Stimulated activated CD4-positive, alpha-beta T cell treated with anti-CD3 and anti-CD28 coated beads, Interleukin-2, amount 100 ng/mL, for 4 hours (primary cell): ENCODE results near the gene HPS4.
A peak's percentile ranks its signal among the peaks of the same experiment; 100 is the strongest.
"Not testable (repeated sequence)": the region's sequence is repeated elsewhere in the genome, so short reads cannot be mapped to it uniquely, and the experiment has no call there.

Experiments used
- DNase-seq: peaks from one replicate; pipeline ENCODE4 v3.0.0-alpha.2; 2020; ENCODE audit warnings: low read depth

Gene HPS4

DNA sequence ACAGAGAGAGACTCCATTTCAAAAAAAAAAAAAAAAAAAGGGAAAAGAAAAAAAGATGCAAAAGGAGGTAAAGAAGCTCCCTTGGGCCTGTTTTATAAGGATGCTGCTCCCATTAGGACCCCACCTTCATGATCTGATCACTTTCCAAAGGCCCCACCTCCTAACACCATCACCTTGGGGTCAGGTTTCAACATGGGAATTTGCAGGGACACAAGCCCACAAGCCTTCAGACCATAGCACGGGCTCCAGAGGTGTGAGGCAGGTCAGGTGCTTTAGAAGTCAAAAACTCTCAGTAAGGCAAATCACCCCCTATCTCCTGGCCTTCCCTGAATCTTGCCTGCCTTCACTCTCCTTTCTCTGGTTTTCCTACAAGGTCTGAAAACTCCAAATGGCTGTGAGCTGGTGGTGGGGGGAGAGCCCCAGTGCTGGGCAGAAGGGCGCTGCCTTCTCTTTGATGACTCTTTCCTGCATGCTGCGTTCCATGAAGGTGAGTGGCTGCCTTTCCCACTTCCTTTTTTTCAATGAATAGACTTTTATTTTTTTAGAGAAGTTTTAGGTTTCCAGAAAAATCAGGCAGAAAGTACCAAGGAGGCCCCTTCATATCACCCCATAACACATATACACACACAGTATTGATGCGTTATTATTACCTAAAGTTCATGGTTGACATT, 41.4 kb downstream of the HPS4 start:
- DNase-seq = no peak

DNA sequence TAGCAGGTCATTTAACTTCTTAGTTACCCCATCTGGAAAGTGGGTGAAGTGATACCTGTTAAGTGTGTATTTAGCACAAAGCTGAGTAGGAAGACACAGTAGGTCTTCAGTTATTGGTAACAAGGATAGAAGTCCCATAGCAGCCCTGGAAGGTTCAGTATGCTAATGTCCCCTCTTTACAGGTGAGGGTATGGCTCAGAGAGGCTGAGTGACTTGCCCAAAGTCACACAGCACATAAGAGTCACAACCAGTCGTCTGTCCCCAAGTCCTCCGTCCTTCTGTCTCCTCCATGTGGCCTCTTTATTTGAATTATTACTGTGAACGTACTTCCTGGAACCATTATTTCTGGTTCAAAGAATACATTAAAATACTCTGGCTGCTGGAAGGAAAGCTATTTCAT, 44.0 kb downstream of the HPS4 start:
- DNase-seq = no peak

GRCh38 chr22:26438776-26439175, 44.8 kb downstream of the HPS4 start:
- DNase-seq = not testable (repeated sequence)

- no peak for DNase-seq
These were observed 45.7 kb downstream of the HPS4 start for GRCh38 chr22:26437694-26438392.

DNA sequence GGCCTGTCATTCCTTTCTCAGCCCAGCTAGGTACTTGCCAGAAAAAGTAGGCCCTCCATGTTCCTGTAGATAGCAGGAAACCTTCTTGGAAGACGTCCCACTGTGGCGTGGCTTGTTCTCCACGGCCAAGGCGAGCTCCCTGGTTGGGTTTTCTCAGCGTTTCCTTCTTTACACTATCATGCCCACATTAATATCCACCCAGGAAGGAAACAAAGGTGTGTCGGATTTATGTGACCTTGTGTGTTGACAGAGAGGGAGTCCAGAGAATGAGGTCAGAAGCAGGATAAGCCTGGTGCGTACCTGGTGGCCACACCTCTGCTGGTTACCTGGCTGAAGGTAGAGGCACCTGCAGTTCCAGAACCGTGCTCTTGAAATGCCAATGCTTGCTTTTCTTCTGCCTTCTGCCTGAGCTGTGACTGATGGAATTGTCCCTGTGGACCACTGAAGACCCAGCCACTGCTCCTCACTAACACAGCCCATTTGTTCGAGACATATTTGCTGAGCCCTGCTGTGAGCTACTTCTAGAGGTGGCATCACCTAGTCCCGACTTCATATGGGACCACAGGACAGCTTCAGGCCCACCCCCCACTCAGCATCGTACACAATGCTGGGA, 46.6 kb downstream of the HPS4 start:
- no peak for DNase-seq

DNA sequence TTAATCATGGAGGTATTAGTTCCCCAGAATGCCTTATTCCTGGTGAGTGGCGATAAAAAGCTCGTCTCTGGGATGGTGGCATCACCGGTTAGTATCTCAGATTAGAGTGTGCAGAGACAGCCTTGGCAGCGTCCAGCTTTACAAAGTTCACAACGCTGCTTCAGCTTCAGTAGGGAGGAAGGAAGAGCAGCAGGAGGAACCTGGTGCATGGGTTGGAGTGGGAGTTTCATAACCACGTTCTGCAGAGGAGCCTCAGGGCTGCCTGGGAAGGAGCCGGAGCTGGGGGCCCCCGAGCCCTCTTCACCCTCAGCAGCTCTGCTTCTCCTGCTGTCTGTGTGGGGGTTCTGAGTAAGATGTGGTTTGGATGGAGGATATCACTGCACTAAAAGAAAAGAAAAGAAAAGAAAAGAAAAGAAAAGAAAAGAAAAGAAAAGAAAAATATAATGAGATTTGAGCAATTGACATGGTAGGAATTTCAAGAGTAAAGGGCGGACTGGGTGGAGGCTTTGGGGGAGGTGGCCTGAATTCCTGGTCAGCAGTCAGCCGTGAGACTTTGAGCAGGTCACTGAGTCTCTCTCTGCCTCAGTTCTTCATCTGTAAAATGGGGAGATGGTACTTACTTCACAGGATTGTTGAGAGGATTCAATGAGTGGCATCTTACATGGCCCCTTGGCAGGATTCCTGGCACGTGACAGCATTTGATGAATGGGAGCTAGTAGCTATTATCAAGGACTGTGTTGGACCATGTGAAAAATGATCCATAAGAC, 48.1 kb downstream of the HPS4 start:
- DNase-seq = no peak

DNA sequence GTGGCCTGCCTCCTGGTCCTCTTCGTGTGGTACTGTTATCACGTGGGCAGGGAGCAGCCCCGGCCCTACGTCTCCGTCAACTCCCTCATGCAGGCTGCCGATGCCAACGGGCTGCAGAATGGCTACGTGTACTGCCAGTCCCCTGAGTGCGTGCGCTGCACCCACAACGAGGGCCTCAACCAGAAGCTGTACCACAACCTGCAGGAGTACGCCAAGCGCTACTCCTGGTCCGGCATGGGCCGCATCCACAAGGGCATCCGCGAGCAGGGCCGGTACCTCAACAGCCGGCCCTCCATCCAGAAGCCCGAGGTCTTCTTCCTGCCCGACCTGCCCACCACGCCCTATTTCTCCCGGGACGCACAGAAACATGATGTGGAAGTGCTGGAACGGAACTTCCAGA, 49.8 kb downstream of the HPS4 start:
- DNase-seq = no peak

DNA sequence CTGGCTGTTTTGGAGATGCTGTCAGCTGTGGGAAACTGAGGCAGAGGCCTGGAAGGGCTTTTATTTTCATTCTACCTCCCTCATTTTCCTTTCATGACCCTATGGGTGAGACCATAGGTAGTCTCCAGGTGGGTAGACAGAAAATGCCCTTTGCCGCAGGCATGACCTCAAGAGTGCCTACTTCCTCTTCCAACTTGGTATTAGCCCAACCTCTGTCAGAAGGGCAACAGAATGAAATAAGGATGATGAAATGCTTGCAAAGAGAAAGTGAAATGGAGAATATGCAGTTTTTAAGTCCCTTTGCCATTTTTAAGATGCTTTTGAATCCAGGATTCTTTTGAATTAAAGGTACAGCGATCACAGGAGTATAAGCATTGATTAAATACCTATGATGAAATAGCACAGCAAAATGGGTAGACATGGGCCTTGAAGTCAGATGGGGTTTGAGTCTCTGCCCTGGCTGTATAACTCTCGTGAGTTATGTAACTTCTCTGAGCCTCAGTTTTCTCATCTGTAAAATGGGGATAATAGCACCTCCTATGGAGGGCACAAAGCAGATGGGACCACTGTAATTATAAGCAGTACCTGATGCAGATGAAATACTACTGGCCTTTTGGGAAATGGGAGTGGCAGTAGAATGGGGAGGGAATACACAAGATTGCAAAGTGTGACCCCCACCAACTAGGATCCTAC, 50.8 kb downstream of the HPS4 start:
- no peak for DNase-seq

DNA sequence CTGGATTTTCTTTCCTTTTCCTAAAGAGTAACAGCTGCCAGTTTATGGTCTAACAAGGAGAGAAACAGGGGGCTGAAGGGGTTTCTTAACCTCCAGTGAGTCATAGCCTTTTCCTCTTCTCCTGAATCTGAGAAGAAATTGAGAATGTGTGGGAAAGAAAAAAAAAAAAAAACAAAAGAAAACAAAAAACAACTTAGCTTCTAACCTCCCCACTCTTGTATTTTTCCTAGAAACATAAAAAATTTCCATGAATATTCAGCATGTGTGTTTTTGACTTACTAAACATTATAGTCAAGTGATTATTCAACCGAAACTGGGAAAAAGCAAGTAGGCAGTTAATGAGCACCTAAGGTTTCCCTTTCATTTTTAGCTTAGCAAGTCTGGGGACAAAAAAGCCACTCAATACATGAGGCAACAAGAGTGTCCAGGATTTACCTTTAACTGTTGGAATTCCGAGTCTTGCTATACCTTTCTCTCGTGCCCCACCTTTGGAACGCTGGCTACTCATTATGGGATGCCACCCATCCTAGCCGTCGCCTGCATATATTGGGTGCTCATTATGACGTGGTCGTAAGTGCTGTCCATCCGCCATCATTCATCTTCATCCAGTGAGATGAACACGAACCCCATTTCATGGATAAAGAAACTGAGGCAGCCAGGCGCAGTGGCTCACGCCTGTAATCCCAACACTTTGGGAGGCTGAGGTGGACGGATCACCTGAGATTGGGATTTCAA, 52.2 kb downstream of the HPS4 start:
- no peak for DNase-seq

DNA sequence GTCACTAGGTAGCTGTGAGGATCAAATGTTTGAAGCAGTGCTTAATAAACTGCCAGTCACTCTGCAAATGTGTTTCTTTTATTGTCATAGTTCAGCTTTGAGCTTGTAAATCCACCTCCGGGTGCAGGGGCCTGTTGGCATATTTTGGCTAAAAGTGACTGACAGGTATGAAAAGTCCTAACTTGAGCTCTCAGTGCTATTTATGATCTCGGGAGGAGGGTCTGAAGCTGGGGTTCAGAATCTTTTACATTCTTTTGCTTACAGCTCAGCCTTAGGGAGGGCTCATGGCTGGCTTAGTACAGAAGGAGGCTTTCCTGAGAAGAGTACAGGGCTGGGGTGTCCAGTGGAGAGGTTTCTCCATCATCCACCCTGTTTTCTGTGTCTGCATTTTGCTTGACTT, 53.0 kb downstream of the HPS4 start:
- no peak for DNase-seq

DNA sequence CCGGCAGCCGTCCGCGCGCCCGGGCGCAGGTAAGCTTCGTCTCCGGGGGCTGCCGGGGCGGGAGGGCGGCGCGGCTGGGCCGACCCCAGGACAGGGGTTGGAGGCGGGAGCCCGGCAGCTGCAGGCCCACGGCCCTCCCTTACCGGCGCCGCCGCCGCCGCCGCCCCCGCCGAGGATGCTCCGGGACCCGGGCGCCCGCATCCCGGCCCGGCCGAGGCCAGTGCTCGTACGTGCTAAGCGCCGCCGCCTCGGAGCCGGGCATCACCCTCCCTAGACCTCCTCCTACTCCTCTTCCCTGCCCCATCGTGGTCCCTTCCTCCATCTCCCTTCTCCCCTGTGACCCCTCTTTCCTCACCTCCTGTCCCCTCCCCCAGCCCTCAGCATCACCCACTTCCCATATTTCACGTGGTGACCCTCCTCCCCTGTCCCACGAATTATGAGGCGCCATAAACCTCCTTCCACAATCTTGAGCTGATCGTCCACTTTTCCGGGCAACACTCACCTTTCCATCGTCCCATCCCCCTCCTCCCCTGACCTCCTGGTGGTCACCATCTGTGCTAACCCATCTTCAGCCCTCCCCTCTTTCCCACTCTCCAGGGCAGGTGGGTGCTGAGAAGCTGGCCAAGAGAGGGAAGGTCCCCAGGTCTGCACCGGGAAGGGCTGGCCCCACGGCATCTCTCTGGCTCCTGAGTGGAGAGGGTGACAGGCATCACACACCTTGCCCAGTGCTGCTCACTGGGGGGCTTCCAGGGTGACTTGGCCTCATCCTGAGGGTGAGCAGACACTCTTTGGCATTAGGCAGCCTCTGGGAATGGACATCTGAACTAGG, 53.9 kb downstream of the HPS4 start:
- no peak for DNase-seq

DNA sequence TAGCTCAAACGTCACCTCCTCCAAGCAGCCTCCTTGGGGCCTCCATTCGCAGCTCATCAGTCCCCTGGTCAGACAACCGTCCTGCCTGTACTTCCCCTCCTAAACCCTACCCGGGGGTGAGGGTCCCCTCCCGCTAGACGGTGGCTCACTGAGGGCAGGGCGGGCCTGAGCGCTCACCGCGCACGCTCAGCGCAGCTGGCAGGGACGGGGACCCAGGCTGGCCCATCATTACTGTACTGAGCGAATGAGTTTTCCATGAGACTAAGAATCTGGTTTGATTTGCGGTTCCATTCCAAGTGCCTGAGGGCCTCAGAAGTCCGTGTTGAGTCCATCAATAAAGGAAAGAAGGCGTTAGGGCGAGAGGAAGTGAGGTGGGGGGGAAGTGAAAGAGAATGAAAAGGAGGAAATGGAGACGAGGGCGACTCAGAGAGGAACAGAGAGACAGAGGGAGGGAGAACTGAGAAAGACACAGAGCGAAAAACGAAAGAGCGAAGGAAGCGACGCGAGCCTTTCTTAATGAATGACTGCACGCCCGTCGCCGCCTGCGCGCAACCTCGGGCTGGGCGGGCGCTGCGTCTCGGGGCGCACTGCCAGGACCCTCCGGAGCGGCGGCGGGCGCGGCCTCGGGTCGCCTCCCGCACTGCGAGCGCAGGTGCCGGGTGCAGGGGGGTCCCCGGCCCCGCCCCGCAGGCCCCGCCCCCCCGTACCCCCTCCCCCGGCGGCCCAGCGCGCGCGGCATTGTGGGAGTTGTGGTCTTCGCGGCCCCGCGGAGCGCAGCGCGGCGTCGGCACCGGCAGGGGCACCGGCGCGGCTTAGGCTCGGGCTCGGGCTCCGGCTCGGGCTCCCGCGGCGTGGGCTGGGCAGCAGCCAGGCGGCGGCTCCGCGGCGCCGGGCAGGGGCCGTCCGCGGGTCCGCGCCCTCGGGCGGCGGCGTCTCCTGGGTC, 54.8 kb downstream of the HPS4 start, which contains the start of gene ASPHD2:
Gene ASPHD2, plus strand, starts transcription at position 746 of the 943 bp plus-strand sequence. CDS start 4,356 bp downstream, outside the sequence.
- peak; percentile 67 for DNase-seq

DNA sequence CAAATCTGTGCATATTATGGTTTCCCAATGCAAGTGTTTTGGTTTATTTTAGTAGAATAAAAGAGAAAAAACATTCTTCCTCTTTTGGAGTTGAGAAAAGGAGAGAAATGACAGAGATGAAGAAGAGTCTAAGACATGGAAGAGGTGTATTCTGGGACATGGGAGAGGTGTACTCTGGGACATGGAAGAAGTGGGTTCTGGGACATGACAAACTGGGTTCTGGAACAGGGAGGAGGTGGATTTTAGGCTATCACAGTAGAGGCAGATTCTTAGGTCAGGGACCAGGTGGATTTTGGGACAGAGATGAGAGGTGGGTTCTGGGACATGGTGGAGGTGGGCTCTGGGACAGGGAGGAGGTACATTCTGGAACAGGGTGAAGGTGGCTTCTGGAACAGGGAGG, 56.7 kb downstream of the HPS4 start:
- no peak for DNase-seq

DNA sequence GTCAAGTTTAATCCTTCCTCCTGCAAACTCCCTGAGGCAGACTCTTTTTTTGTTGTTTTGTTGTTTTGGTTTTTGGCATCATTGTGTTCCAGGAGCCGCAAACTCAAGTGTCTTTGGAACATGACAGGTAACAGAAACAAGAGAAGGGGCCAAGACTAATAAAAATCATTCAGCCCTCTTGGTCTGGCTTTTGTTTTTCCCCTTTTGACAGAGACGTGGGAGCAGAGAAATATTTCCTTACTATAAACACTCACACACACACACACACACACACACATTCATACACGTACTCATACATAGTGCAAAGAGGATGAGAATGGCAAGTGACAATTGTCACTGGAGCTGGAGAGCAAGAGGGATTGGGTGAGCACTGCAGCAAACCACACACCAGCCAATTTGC, 65.0 kb downstream of the HPS4 start:
- no peak for DNase-seq

- DNase-seq = no peak
These were observed 66.2 kb downstream of the HPS4 start for GRCh38 chr22:26417406-26417805.

GRCh38 chr22:26416670-26417276, 66.8 kb downstream of the HPS4 start:
- no peak for DNase-seq

- no peak for DNase-seq
These were observed 67.3 kb downstream of the HPS4 start for GRCh38 chr22:26416256-26416655.

- DNase-seq = no peak
These were observed 69.2 kb downstream of the HPS4 start for GRCh38 chr22:26414347-26414746.

DNA sequence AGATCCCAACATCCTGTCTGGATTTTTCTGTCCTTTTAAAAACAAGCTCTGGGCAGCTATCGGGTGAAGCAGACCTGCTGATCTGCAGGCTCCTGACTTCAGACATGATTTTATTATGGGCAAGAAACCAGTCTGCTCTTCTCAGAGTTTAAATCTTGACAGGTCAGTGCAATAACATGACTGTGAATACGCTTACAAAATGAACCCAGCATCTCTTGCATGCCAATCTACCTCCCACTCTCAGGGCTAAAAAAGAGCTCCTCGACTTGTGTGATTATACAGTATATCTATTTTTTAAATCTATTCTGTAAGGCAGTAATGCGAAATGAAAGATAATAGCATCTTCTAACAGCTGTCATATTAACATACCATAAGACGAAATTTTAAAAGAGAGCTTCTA, 73.2 kb downstream of the HPS4 start:
- no peak for DNase-seq
